ENCODE data around the gene FOXO3.
"Not testable (repeated sequence)": the region's sequence is repeated elsewhere in the genome, so short reads cannot be mapped to it uniquely, and the experiment has no call there.

FOXO3 gene

DNA sequence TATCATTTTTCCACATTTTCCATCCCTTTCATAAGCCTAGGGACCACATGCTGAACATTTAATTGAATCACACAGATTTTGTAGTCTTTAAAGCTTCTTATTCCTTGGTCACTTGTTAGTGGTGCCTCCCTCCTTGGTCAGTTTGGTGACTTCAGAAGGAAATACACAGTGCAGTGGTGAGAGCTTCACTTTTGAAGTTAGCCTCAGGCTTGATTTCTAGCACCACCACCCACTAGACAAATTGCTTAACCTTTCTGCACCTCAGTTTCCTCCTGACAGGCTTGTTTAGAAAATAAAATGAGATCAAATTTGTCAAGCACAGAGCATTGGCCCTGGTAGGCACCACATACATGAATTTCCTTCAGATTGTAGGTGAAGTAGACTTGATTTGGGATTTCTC is 91.7 kb downstream of the FOXO3 start:
- H3K4me3 ChIP-seq (ENCODE audit: low read length), result no peak overlapping the region
- TF ChIP-seq CTCF (conservative IDR thresholded peaks at IDR 0.05; ENCODE audit: low read depth, low read length), result no peak
- no peak for DNase-seq (ENCODE audit: low read depth)

GRCh38 chr6:108653949-108654348 is 93.2 kb downstream of the FOXO3 start:
- no peak for DNase-seq (ENCODE audit: low read depth)
- H3K4me3 ChIP-seq (ENCODE audit: low read length), result no peak overlapping the region
- no peak for TF ChIP-seq CTCF (conservative IDR thresholded peaks at IDR 0.05; ENCODE audit: low read depth, low read length)

- no peak for DNase-seq (ENCODE audit: low read depth)
- H3K4me3 ChIP-seq (ENCODE audit: low read length), result no peak overlapping the region
- TF ChIP-seq CTCF (conservative IDR thresholded peaks at IDR 0.05; ENCODE audit: low read depth, low read length), result no peak
Measured at GRCh38 chr6:108654465-108655106, 93.9 kb downstream of the FOXO3 start.

DNA sequence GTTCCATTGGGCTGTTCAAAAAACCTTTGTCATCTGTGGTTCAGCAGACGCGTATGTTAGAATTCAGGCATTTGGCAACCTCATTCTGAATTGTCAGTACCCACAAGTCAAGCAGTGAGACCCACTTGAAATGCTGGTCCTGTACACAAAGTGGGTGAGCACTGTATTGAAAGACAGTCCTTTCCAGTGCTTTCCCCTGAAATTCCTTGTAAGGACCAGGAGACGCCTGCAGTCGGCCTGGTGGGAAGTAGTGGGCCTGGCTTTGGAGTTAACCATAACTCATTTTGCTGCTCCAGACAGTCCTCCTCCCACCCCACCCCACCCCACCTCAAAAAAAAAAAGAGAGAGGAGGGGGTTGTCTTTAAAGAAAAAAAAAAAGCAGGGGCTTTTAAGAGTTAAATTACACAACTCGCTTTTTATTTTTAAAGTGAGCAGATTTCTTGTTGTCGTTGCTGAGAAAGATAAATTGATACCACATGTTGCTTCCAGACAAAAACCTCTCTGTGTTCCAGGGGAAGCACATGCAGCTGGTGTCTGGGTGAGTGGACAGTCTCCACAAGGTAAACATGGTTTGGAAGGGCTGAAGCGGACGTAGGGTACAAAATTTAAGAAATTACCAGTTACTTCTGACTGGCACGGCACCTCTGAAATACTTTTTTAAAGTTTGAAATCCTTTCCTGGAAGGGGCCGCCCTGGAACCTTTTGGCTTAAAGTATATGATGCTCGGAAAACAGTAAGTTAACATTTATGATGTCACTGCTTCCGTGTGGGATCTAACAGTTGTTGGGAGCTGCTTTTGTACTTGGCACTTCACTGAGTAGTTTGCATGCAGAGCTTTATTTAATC is 95.3 kb downstream of the FOXO3 start:
- no peak for DNase-seq (ENCODE audit: low read depth)
- H3K4me3 ChIP-seq (ENCODE audit: low read length), result no peak overlapping the region
- TF ChIP-seq CTCF (conservative IDR thresholded peaks at IDR 0.05; ENCODE audit: low read depth, low read length), result no peak

DNA sequence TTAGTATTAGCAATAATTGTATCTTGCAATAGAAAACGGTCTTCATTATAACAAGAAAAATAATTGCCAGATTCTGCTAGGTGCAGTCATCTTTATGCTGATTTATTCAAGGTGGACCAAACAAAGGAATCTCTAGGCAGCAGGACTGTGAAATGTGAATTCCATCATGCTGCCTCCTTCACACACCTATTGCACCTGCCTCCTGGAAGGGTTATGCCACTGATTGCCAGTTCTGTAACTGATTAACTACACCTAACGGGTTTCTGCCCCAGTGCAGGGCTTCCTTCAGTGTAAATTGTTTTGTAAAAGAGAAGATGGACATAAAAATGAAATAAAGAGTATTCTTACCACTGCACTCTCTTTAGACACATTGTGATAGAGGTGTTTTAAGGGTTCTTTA is 96.1 kb downstream of the FOXO3 start:
- no peak overlapping the region for H3K4me3 ChIP-seq (ENCODE audit: low read length)
- no peak for TF ChIP-seq CTCF (conservative IDR thresholded peaks at IDR 0.05; ENCODE audit: low read depth, low read length)
- DNase-seq (ENCODE audit: low read depth), result no peak

- H3K4me3 ChIP-seq (ENCODE audit: low read length), result no peak overlapping the region
- no peak for DNase-seq (ENCODE audit: low read depth)
- no peak for TF ChIP-seq CTCF (conservative IDR thresholded peaks at IDR 0.05; ENCODE audit: low read depth, low read length)
Measured at GRCh38 chr6:108658174-108658573, 97.5 kb downstream of the FOXO3 start.

GRCh38 chr6:108658785-108659184 is 98.1 kb downstream of the FOXO3 start:
- DNase-seq (ENCODE audit: low read depth); H3K4me3 ChIP-seq (ENCODE audit: low read length): not testable (repeated sequence)

Measured in retinal pigment epithelial cell (primary cell).